PFSK-1 (cell line): Measurements from ENCODE around the gene RGS7.

Experiments
- FOXP2 ChIP-seq: optimal IDR thresholded peaks from 2 replicates; pipeline ENCODE3; 2011; ENCODE audit warnings: borderline replicate concordance, control low read depth, inconsistent platforms; ENCODE audit not compliant: insufficient read depth; ENCODE audit errors: extremely low read length, extremely low read depth
- POLR2AphosphoS5 ChIP-seq: IDR thresholded peaks from 2 replicates; pipeline ENCODE4 v1.6.1; 2012; ENCODE audit warnings: low read depth, mild to moderate bottlenecking, control low read depth, low read length, moderate library complexity
- SIN3A ChIP-seq: IDR thresholded peaks from 2 replicates; pipeline ENCODE4 v1.6.1; 2012; ENCODE audit warnings: mild to moderate bottlenecking, low read length, moderate library complexity, borderline replicate concordance; ENCODE audit not compliant: insufficient read depth
- TAF1 ChIP-seq: IDR thresholded peaks from 2 replicates; pipeline ENCODE4 v1.6.1; 2012; ENCODE audit warnings: low read length, control low read depth, borderline replicate concordance; ENCODE audit not compliant: insufficient read depth
- TF ChIP-seq, protein P1 (sequence below), 2 experiments: IDR thresholded peaks; 2 replicates each; pipeline versions ENCODE4 v1.6.1 to v1.8.0; 2011 to 2012; ENCODE audit warnings: low read depth in 2 of 2, low read length in 2 of 2, control low read depth in 1 of 2, inconsistent platforms in 1 of 2, mild to moderate bottlenecking in 1 of 2, moderate library complexity in 1 of 2; ENCODE audit not compliant: insufficient read depth in 1 of 2

The RGS7 gene

GRCh38 chr1:241156231-241156965 is 200.6 kb downstream of the RGS7 start:
- TF ChIP-seq SIN3A (no peak), FOXP2 (no peak), TAF1 (no peak), POLR2AphosphoS5 (no peak)
- TF ChIP-seq, protein P1, sequence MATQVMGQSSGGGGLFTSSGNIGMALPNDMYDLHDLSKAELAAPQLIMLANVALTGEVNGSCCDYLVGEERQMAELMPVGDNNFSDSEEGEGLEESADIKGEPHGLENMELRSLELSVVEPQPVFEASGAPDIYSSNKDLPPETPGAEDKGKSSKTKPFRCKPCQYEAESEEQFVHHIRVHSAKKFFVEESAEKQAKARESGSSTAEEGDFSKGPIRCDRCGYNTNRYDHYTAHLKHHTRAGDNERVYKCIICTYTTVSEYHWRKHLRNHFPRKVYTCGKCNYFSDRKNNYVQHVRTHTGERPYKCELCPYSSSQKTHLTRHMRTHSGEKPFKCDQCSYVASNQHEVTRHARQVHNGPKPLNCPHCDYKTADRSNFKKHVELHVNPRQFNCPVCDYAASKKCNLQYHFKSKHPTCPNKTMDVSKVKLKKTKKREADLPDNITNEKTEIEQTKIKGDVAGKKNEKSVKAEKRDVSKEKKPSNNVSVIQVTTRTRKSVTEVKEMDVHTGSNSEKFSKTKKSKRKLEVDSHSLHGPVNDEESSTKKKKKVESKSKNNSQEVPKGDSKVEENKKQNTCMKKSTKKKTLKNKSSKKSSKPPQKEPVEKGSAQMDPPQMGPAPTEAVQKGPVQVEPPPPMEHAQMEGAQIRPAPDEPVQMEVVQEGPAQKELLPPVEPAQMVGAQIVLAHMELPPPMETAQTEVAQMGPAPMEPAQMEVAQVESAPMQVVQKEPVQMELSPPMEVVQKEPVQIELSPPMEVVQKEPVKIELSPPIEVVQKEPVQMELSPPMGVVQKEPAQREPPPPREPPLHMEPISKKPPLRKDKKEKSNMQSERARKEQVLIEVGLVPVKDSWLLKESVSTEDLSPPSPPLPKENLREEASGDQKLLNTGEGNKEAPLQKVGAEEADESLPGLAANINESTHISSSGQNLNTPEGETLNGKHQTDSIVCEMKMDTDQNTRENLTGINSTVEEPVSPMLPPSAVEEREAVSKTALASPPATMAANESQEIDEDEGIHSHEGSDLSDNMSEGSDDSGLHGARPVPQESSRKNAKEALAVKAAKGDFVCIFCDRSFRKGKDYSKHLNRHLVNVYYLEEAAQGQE (IDR thresholded peaks at IDR 0.05; ENCODE audit: insufficient read depth in 1 of 2, low read depth in 2 of 2, low read length in 2 of 2) = no peak

GRCh38 chr1:241145881-241146280 is 211.1 kb downstream of the RGS7 start:
- TF ChIP-seq TAF1 (no peak), FOXP2 (no peak), POLR2AphosphoS5 (no peak), SIN3A (no peak)
- TF ChIP-seq, protein P1 (IDR thresholded peaks at IDR 0.05; ENCODE audit: insufficient read depth in 1 of 2, low read depth in 2 of 2, low read length in 2 of 2) = no peak

GRCh38 chr1:241143765-241144442 is 213.1 kb downstream of the RGS7 start:
- TF ChIP-seq, protein P1 (IDR thresholded peaks at IDR 0.05; ENCODE audit: insufficient read depth in 1 of 2, low read depth in 2 of 2, low read length in 2 of 2) = no peak
- no peak for TF ChIP-seq POLR2AphosphoS5
- no peak for TF ChIP-seq TAF1
- no peak for TF ChIP-seq FOXP2
- TF ChIP-seq SIN3A = no peak

GRCh38 chr1:241142493-241142892 is 214.5 kb downstream of the RGS7 start:
- TF ChIP-seq FOXP2 (no peak), TAF1 (no peak), SIN3A (no peak), POLR2AphosphoS5 (no peak)
- TF ChIP-seq, protein P1 (IDR thresholded peaks at IDR 0.05; ENCODE audit: insufficient read depth in 1 of 2, low read depth in 2 of 2, low read length in 2 of 2) = no peak
